ENCODE results near the gene LRRTM4.

The LRRTM4 gene

DNA sequence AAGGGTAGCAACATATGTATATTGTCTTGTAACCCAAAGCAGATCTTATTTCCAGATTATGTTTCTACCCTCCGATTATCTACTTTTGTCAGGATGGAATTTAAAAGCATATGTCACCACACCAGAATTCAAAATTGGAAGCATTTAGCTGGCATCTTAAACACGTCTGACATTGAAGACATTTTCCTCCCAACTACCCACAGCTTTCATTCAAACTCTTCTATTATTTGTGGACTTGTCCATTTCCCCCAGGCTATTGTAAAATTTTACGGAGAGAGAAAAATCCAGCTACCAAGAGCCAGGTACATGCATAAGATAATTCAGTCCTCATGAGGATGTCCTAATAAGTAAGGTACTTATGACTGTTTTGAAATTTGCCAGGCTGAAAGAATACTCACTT is 659.3 kb downstream of the LRRTM4 start:
- TF ChIP-seq ZNF70 (CRISPR knock-in tag; IDR thresholded peaks at IDR 0.05) (no peak), TSHZ2 (CRISPR knock-in tag; IDR thresholded peaks at IDR 0.05) (no peak), OSR1 (CRISPR knock-in tag; IDR thresholded peaks at IDR 0.05) (no peak), BACH2 (CRISPR knock-in tag; IDR thresholded peaks at IDR 0.05; ENCODE audit: borderline replicate concordance) (no peak)
- ATAC-seq, result no peak

GRCh38 chr2:76861708-76862107 is 660.5 kb downstream of the LRRTM4 start:
- TF ChIP-seq ZC3H10 (CRISPR knock-in tag; IDR thresholded peaks at IDR 0.05) (no peak), CSDC2 (CRISPR knock-in tag; IDR thresholded peaks at IDR 0.05) (no peak), SNAI2 (CRISPR knock-in tag; IDR thresholded peaks at IDR 0.05) (no peak), ISL1 (CRISPR knock-in tag; IDR thresholded peaks at IDR 0.05) (no peak), PATZ1 (CRISPR knock-in tag; IDR thresholded peaks at IDR 0.05; ENCODE audit: borderline replicate concordance) (no peak), POU6F1 (CRISPR knock-in tag; IDR thresholded peaks at IDR 0.05; ENCODE audit: borderline replicate concordance, low read depth) (no peak)
- no peak for ATAC-seq

DNA sequence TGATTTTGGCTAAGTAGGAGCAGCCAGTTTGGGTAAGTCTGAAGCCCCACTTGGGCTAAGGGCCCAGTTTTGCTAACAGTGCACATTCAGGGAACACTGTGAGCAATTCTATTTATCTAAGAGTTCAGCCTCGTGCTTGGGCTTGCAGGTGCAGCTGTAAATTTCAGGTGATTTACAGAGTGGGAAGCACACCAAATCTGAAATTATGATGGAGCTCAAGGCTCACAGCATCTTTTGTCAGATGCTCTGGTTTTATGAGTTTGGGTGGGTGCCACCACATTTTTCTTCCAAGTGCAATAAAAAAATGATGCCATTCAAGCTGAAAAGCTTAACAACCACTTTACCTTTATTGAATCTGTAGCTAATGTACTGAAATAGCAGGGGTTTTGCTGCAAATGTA is 671.2 kb downstream of the LRRTM4 start:
- TF ChIP-seq PATZ1 (CRISPR knock-in tag; IDR thresholded peaks at IDR 0.05; ENCODE audit: borderline replicate concordance), result no peak
- TF ChIP-seq, protein P1, sequence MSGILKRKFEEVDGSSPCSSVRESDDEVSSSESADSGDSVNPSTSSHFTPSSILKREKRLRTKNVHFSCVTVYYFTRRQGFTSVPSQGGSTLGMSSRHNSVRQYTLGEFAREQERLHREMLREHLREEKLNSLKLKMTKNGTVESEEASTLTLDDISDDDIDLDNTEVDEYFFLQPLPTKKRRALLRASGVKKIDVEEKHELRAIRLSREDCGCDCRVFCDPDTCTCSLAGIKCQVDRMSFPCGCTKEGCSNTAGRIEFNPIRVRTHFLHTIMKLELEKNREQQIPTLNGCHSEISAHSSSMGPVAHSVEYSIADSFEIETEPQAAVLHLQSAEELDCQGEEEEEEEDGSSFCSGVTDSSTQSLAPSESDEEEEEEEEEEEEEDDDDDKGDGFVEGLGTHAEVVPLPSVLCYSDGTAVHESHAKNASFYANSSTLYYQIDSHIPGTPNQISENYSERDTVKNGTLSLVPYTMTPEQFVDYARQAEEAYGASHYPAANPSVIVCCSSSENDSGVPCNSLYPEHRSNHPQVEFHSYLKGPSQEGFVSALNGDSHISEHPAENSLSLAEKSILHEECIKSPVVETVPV (CRISPR knock-in tag; IDR thresholded peaks at IDR 0.05), result no peak
- TF ChIP-seq GLIS3 (CRISPR knock-in tag; IDR thresholded peaks at IDR 0.05), result no peak
- TF ChIP-seq ISL1 (CRISPR knock-in tag; IDR thresholded peaks at IDR 0.05), result no peak
- TF ChIP-seq BACH2 (CRISPR knock-in tag; IDR thresholded peaks at IDR 0.05; ENCODE audit: borderline replicate concordance), result no peak
- TF ChIP-seq, protein P2, sequence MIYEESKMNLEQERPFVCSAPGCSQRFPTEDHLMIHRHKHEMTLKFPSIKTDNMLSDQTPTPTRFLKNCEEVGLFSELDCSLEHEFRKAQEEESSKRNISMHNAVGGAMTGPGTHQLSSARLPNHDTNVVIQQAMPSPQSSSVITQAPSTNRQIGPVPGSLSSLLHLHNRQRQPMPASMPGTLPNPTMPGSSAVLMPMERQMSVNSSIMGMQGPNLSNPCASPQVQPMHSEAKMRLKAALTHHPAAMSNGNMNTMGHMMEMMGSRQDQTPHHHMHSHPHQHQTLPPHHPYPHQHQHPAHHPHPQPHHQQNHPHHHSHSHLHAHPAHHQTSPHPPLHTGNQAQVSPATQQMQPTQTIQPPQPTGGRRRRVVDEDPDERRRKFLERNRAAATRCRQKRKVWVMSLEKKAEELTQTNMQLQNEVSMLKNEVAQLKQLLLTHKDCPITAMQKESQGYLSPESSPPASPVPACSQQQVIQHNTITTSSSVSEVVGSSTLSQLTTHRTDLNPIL (CRISPR knock-in tag; IDR thresholded peaks at IDR 0.05; ENCODE audit: low read depth), result no peak
- TF ChIP-seq CSDC2 (CRISPR knock-in tag; IDR thresholded peaks at IDR 0.05), result no peak
- TF ChIP-seq ZNF565 (CRISPR knock-in tag; conservative IDR thresholded peaks at IDR 0.05; ENCODE audit: low read depth), result no peak
- no peak for ATAC-seq

- ATAC-seq, result no peak
- TF ChIP-seq ZFP30 (CRISPR knock-in tag; IDR thresholded peaks at IDR 0.05) (no peak), POU6F1 (CRISPR knock-in tag; IDR thresholded peaks at IDR 0.05; ENCODE audit: borderline replicate concordance, low read depth) (no peak), RARB (CRISPR knock-in tag; IDR thresholded peaks at IDR 0.05) (no peak), ZNF565 (CRISPR knock-in tag; conservative IDR thresholded peaks at IDR 0.05; ENCODE audit: low read depth) (no peak), BACH2 (CRISPR knock-in tag; IDR thresholded peaks at IDR 0.05; ENCODE audit: borderline replicate concordance) (no peak), ISL1 (CRISPR knock-in tag; IDR thresholded peaks at IDR 0.05) (no peak), CSDC2 (CRISPR knock-in tag; IDR thresholded peaks at IDR 0.05) (no peak), OSR1 (CRISPR knock-in tag; IDR thresholded peaks at IDR 0.05) (no peak), ZNF8 (CRISPR knock-in tag; IDR thresholded peaks at IDR 0.05) (no peak), SNAI2 (CRISPR knock-in tag; IDR thresholded peaks at IDR 0.05) (no peak), ZNF70 (CRISPR knock-in tag; IDR thresholded peaks at IDR 0.05) (no peak), ESRRG (CRISPR knock-in tag; IDR thresholded peaks at IDR 0.05) (no peak)
- TF ChIP-seq, protein P1 (CRISPR knock-in tag; IDR thresholded peaks at IDR 0.05), result no peak
These were observed 673.1 kb downstream of the LRRTM4 start for GRCh38 chr2:76849086-76849485.
